Stimulated activated CD4-positive, alpha-beta T cell treated with anti-CD3 and anti-CD28 coated beads, Interleukin-4, amount 100 ng/mL, for 48 hours (primary cell): ENCODE measurements around the gene OR4C45.
A peak's percentile ranks its signal among the peaks of the same experiment; 100 is the strongest.
"Not testable (repeated sequence)": the region's sequence is repeated elsewhere in the genome, so short reads cannot be mapped to it uniquely, and the experiment has no call there.

ENCODE experiments used
- DNase-seq, 2 donors: peaks; one replicate each; pipeline ENCODE4 v3.0.0-alpha.2; 2020; ENCODE audit warnings: low read depth in 2 of 2

The OR4C45 gene

DNA sequence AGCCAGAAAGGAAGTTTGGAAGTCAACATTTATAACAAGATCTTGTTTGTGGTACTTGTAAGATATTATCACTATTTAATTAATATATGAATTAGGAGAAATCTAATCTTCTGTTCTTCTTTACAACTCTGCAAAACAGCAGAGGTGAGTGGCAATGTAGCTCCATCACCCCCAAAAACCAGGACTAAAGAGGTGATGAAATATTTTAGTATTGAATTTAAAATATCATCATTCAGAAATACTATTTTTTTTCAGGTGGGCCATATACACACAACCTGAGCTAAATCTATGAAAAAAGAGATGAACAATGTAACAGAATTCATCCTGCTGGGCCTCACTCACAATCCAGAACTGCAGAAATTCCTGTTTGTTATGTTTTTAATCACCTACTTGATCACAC is at the start of gene OR4C45:
Gene OR4C45, plus strand, starts transcription at position 301 of the 400 bp plus-strand sequence.
- no peak for DNase-seq

DNA sequence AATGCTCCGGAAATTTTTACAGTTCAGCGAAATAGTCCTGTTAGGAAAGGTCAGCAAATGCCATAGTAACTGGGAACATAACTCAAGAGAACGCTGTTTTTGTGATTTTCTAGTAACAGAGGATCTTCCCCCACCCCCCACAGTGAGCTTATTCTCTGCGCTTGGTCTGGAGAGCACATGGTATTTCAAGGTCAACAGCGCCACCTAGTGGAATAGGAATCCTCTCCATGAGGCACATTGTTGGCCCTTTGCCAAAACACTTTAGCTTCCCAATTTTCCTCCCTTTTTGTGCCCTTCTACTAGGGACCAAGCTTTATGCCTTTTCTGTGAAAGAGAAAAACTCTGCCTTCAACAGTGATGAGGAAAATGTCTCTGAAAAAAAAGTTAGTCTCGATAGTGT is 37.1 kb upstream of the OR4C45 start:
- peak; percentile 19 to 22 for DNase-seq

DNA sequence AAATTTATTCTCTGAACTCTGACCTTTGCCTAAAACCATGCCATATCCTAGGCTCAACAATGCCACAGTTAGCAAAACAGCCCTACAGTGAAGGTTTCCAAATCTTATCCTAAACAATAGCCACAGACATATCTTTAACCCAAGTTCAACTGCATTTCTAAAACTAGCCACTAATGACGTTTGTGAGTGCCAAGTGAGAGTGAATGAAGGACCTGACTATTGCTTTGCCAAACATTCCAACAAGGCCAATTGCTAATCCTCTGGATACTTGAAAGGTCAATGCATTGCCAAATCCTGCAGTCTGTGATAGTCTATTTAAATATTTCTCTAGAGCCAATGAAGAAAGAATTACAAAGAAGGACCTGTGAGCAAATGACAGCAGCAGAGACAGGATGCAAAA is 2.5 kb upstream of the OR4C45 start:
- DNase-seq, result no peak

DNA sequence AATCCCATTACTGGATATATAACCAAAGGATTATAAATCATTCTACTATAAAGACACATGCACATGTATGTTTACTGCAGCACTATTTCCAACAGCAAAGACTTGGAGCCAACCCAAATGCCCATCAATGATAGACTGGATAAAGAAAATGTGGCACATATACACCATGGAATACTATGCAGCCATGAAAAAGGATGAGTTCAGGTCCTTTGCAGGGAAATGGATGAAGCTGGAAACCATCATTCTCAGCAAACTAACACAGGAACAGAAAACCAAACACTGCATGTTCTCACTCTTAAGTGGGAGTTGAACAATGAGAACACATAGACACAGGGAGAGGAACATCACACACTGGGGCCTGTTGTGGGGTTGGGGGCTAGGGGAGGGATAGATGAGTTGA is 3.6 kb downstream of the OR4C45 start:
- not testable (repeated sequence) for DNase-seq

DNA sequence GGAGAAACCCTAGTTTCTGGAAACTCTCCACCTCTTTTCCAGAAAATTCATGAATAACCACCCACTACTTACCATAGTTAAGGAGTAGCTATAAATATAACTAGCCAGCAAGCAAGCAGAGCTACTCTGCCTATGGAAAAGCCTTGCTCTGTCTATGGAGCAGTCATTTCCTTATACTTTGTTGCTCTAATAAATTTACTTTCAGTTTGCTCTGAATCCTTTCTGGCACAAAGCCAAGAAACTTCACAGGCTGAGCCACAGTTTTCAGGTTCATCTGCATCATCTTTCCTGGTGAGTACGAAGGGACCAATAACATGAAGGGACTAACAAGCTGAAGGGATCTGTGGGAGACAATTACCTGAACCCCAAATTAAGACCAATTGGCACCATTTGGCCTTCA is 4.6 kb downstream of the OR4C45 start:
- no peak for DNase-seq

DNA sequence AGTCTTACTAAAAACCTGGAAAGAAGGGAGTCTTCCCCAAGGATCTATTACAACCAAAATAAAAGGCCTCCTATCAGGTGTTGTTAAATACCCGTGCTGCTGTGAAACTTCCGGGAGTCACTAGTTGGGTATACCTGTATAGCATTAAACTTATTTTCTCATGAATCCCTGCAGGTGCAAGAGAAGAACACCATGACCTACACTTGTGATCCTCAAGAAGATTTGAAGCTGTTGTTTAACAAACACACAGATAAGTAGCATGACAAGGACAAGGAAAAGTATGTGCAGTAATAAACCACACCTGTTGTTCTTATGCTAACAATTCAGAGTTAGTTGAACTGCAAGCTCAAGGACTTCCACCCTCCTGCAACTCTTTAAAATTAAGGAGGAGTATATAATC is 12.0 kb downstream of the OR4C45 start:
- no peak for DNase-seq

DNA sequence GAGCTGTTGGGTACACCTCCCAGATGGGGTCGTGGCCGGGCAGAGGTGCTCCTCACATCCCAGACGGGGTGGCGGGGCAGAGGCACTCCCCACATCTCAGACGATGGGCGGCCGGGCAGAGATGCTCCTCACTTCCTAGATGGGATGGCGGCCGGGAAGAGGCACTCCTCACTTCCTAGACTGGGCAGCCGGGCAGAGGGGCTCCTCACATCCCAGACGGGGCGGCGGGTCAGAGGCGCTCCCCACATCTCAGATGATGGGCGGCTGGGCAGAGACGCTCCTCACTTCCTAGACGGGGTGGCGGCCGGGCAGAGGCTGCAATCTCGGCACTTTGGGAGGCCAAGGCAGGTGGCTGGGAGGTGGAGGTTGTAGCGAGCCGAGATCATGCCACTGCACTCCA is 30.4 kb downstream of the OR4C45 start:
- DNase-seq, result not testable (repeated sequence)

DNA sequence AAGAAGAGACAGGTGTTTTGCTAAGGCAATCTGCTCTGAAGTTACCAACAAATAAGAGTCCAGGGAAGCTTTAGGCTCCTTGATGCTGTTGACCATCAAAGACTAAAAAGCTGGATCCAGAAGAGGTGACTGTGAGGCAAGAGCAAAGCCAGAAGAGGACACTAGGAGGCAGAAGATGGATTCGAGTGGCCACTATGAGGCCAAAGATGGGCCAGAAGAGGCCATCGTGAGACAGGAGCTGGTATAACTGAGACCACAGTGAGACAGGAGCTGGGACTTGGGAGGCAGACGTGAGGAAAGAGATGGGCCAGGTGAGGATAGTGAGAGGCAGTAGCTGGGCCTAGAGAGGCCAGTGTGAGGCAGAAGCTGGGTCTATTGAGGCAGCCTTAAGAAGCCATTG is 37.7 kb downstream of the OR4C45 start:
- DNase-seq, result no peak

DNA sequence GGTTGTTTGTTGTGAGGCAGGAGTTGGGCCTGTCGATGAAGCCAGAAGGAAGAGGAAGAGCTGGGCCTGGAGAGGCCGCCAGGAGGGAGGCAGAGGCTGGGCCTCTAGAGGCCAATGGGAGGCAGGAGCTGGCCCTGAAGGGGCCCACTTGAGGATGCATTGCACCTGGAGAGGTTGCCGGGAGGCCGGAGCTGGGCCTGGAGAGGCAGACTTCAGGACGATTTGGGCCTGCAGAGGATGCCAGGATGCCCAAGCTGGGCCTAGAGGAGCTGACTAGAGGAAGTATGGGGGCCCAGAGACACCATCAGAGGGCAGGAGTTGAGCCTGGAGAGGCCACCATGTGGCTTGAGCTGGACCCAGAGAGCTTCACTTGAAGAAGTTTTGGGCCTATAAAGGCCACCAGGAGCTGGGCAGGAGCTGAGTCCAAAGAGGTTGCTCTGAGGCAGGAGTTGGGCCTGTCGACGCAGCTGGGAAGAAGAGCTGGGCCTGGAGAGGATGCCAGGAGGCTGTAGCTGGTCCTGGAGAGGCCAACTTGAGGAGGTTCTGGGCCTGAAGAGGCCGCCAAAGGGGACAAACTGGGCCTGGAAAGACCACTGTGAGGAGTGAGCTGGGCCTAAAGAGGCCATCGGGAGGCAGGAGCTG is 39.0 kb downstream of the OR4C45 start:
- no peak for DNase-seq

DNA sequence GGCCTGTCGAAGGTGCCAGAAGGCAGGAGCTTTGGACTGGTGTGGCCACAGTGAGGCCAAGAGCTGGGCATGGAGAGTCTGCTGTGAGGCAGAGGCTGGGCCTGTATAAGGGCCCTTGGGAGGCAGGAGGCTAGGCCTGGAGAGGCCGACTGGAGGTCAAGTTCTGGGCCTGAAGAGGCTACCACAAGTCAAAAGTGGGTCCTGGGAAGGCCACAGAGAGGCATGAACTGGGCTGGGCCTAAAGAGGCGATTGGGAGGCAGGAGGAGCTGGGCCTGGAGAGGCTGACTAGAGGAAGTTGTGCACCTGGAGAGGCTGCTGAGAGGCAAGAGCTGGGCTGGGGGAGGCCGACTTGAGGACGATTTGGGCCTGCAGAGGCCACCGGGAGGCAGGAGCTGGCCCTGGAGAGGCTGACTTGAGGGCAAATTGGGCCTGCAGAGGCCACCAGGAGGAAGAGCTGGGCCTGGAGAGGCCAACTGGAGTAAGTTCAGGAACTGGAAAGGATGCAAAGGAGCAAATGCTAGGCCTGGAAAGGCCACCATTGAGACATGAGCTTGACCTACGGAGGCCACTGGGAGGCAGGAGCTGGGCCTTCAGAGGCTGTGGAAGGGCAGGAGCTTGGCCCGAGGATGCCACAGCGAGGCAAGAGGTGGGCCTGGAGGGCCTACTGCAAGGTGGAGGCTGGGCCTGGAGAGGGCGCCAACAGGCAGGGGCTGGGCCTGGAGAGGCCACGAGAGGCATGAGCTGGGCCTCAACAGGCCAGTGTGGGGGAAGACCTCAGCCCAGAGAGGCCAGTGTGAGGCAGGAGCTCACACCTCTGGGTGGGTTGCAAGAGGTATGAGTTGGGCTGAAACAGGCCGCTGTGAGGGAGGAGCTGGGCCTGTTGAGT is 39.8 kb downstream of the OR4C45 start:
- no peak for DNase-seq

DNA sequence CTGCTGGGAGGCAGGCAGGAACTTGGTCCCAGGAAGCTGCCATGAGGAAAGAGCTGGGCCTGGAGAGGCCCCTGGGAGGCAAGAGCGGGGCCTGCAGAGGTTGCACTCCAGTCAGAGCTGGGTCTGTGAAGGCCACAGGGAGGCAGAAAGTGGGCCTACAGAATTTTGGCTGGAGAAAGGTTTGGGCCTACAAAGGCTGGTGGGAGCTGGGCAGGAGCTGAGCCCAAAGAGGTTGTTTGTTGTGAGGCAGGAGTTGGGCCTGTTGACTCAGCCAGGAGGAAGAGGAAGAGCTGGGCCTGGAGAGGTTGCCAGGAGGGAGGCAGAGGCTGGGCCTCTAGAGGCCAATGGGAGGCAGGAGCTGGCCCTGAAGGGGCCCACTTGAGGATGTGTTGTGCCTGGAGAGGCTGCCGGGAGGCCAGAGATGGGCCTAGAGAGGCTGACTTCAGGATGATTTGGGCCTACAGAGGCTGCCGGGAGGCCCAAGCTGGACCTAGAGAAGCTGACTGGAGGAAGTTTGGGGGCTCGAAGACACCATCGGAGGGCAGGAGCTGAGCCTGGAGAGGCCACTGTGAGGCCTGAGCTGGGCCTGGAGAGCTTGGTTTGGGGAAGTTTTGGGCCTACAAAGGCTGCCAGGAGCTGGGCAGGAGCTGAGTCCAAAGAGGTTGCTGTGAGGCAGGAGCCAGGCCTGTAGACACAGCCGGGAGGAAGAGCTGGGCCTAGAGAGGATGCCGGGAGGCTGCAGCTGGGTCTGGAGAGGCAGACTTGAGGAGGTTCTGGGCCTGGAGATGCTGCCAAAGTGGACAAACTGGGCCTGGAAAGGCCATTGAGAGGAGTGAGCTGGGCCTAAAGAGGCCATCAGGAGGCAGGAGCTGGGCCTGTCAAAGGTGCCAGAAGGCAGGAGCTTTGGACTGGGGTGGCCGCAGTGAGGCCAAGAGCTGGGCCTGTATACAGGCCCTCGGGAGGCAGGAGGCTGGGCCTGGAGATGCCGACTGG is 40.7 kb downstream of the OR4C45 start:
- no peak for DNase-seq

DNA sequence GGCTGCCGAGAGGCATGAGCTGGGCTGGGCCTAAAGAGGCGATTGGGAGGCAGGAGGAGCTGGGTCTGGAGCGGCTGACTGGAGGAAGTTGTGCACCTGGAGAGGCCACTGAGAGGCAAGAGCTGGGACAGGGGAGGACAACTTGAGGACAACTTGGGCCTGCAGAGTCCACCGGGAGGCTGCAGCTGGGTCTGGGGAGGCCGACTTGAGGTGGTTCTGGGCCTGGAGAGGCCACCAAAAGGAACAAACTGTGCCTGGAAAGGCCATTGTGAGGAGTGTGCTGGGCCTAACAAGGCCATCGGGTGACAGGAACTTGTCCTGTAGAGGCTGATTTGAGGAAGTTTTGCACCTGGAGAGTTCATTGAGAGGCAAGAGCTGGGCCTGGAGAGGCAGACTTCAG is 41.5 kb downstream of the OR4C45 start:
- no peak for DNase-seq

DNA sequence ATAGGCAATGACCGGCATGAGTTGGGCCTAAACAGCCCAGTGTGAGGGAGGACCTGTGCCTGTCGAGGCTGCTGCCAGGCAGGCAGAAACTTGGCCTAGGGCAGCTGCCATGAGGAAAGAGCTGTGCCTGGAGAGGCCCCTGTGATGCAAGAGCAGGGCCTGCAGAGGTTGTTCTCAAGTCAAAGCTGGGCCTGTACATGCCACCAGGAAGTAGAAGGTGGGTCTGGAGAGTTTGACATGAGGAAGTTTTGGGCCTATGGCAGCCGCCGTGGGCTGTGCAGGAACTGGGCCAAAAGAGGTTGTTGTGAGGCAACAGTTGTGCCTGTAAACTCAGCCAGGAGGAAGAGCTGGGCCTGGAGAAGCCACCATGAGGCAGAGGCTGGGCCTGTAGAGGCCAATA is 43.2 kb downstream of the OR4C45 start:
- DNase-seq, result no peak

DNA sequence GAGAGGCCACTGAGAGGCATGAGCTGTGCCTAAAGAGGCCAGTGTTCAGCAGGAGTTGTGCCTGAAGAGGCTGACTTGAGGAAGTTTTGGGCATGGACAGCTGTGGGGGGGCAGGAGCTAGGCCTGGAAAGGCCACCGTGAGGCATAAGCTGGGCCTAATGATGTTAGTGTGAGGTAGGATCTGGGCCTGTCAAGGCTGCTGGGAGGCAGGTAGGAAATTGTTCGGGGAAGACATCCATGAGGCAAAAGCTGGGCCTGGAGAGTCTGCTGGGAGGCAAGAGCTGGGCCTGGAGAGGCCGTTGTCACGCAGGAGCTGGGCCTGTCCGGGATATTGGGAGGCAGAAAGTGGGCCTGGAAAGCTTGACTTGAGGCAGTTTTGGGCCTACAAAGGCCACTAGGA is 44.9 kb downstream of the OR4C45 start:
- DNase-seq, result no peak

DNA sequence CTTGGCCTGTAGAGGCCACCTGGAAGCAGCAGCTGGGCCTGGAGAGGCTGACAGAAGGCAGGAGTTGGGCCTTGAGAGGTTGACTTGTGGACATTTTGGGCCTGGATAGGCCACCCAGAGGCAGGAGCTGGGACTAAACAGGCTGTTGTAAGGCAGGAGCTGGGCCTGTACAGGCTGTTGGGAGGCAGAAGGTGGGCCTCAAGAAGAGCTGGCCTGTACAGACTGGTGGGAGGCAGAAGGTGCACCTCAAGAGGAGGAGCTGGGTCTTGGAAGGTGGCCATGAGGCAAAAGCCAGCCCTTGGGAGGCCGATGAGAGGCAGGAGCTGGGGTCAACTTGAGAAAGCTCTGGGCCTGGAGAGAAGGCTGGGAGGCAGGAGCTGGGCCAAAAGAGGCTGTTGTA is 45.3 kb downstream of the OR4C45 start:
- no peak for DNase-seq

DNA sequence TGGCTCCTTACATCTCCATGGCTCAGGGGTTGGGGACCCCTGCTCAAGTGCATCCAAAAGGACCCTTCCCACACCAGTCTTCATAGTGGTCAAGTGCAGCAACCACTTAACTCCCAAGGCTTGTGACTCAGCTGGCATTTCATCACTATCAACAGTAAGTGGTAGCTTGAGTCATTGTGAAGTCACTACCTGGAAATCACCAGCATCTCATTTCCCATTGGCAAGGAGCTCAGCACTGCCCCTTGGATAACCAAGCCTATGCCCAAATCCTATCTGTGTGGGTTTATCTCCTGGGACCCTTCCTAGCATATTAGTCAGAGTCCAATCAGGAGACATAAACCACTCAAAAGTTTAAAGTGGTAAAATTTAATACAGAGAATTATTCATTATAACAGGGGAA is 46.3 kb downstream of the OR4C45 start:
- not testable (repeated sequence) for DNase-seq

DNA sequence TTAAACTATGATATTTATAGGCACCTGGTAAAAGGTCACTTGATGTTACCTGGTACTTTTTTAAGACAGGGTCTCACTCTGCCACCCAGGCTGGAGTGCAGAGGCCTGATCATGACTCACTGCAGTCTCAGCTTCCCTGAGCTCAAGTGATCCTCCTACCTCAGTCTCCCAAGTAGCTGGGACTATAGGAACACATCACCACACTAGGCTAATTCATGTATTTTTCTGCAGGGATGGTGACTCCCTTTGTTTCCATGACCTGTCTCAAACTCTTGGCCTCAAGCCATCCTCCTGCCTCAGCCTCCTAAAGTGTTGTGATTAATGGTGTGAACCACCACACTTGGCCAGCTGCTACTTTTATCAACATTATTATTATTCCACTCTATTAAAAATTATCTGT is 47.6 kb downstream of the OR4C45 start:
- no peak for DNase-seq
